ENCODE measurements around the gene JAM3. TPM values are rescaled to one million over a fixed set of nuclear protein-coding genes. Genes with fewer than 3 reads are reported as not detected.

The JAM3 gene
- total and polyA plus RNA-seq, 2 donors (not counting 3 experiments of a cell fraction or from before 2014, with no cell fraction given), result 78.8 to 137 TPM

- DNase-seq (ENCODE audit: low read depth, low spot score), result no peak
- H4K20me1 ChIP-seq (replicated peaks; ENCODE audit: control insufficient read depth, extremely low read depth, insufficient read depth, low read length), result no peaks in the 10 kb centered on the region
- H3K4me1 ChIP-seq (ENCODE audit: control insufficient read depth, extremely low read depth, insufficient read depth, low read length), result no peaks in the 10 kb centered on the region
- no peak overlapping the region for H2AFZ ChIP-seq (ENCODE audit: low read depth, low read length)
- ChIA-PET POLR2A (no interaction called here), CTCF (interaction anchor here (1.3 kb wide), 1 partner anchor 99 kb away, joined by 7 read pairs; no protein-coding TSS in a partner anchor)
- TF ChIP-seq CTCF (IDR thresholded peaks at IDR 0.05; ENCODE audit: extremely low read depth in 1 of 2, insufficient read depth in 1 of 2, low read depth in 1 of 2, low read length in 2 of 2) (no peak), MYC (IDR thresholded peaks at IDR 0.05; ENCODE audit: low read depth, low read length) (no peak), POLR2AphosphoS5 (IDR thresholded peaks at IDR 0.05; ENCODE audit: insufficient read depth, low read depth, low read length) (no peak), JUN (IDR thresholded peaks at IDR 0.05; ENCODE audit: borderline replicate concordance, insufficient read depth, insufficient read length, low read depth) (no peak), POLR2A (IDR thresholded peaks at IDR 0.05; ENCODE audit: low read depth, low read length) (no peak), MAX (IDR thresholded peaks at IDR 0.05; ENCODE audit: insufficient read depth, insufficient read length) (no peak), FOS (IDR thresholded peaks at IDR 0.05; ENCODE audit: borderline replicate concordance, insufficient read depth, low read length) (no peak), EZH2 (IDR thresholded peaks at IDR 0.05; ENCODE audit: borderline replicate concordance, low read depth, low read length, severe bottlenecking) (no peak), GATA2 (IDR thresholded peaks at IDR 0.05; ENCODE audit: insufficient read depth, insufficient read length, low read depth, low read length) (no peak)
- BruUV-seq (replicated peaks), result TSS peak; percentile 23
- no peaks in the 10 kb centered on the region for H3K79me2 ChIP-seq (ENCODE audit: control insufficient read depth, insufficient read depth, low read length)
- no peak for FAIRE-seq
- H3K27me3 ChIP-seq (ENCODE audit: control insufficient read depth in 2 of 2, insufficient read depth in 2 of 2, low read length in 2 of 2), result no peaks in the 10 kb centered on the region
- H3K9ac ChIP-seq (replicated peaks; ENCODE audit: extremely low read depth, insufficient read depth, low read length), result no peak overlapping the region
- no peaks in the 10 kb centered on the region for H3K9me3 ChIP-seq (replicated peaks; ENCODE audit: control insufficient read depth, insufficient read depth, low read length)
- H3K27ac ChIP-seq (ENCODE audit: insufficient read depth, low read depth, low read length), result no peak overlapping the region
- H3K4me3 ChIP-seq (replicated peaks in 1 of 3; ENCODE audit: insufficient read depth in 1 of 3, low read depth in 1 of 3, low read length in 3 of 3), result no peak overlapping the region
- H3K36me3 ChIP-seq (ENCODE audit: control insufficient read depth in 2 of 2, extremely low read depth in 1 of 2, insufficient read depth in 2 of 2, low read length in 2 of 2), result peaks cover 12 to 37% of the 10 kb centered on the region in 2 experiments
- H3K4me2 ChIP-seq (ENCODE audit: insufficient read depth, low read length), result no peak overlapping the region
- intact Hi-C loops (cut with micrococcal nuclease), result loop anchor here (5.0 kb wide), 1 partner anchor 73 kb away; the partner anchor contains the start of genes NCAPD3 and VPS26B
- dilution Hi-C loops (cut with MboI; ENCODE audit: extremely low pct_ligation_motif_present, low sequenced_read_pairs), result no loop called here
- H3K9me1 ChIP-seq (replicated peaks; ENCODE audit: control insufficient read depth, extremely low read depth, insufficient read depth, low read length), result no peaks in the 10 kb centered on the region
These were observed 80.5 kb downstream of the JAM3 start for GRCh38 chr11:134149371-134149770.
